GM12891 (cell line): ENCODE results near the gene DNM2.

Experiments
- PAX5 ChIP-seq: IDR thresholded peaks from 2 replicates; pipeline ENCODE4 v1.6.1; 2011; ENCODE audit warnings: low read length, moderate library complexity, mild to moderate bottlenecking; ENCODE audit not compliant: insufficient read depth, severe bottlenecking
- POLR2A ChIP-seq: IDR thresholded peaks from 2 replicates; pipeline ENCODE4 v1.6.1; 2011; ENCODE audit warnings: low read depth, low read length, control low read depth
- POLR2AphosphoS5 ChIP-seq: IDR thresholded peaks from 2 replicates; pipeline ENCODE4 v1.6.1; 2011; ENCODE audit warnings: low read depth, low read length, control low read depth
- SPI1 ChIP-seq: IDR thresholded peaks from 2 replicates; pipeline ENCODE4 v1.6.1; 2011; ENCODE audit warnings: low read depth, low read length, control low read depth
- TAF1 ChIP-seq: IDR thresholded peaks from 2 replicates; pipeline ENCODE4 v1.6.1; 2011; ENCODE audit warnings: low read depth, low read length, control low read depth

DNA sequence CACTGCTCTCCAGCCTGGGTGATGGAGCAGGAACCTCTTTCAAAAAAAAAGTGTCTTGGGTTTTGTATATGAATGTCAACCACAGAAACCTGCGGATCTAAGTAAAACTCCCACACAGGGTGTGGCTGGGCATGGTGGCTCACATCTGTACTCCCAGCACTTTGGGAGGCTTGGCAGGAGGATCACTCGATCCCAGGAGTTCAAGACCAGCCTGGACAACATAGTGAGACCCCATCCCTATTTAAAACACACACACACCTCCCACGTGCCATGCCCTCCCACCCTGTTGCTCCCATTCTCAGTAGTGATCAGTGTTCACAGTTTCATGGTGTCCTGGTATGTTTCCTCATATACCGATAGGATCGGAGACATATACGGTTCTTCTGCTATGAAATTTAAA is 109.0 kb downstream of the DNM2 start:
- TF ChIP-seq POLR2AphosphoS5 (no peak), POLR2A (no peak), TAF1 (no peak), SPI1 (no peak), PAX5 (no peak)
